Sciatic nerve (tissue), 2 donors: ENCODE data around the gene NR6A1. TPM values are rescaled to one million over a fixed set of nuclear protein-coding genes. Genes with fewer than 3 reads are reported as not detected.

Source experiments
- ATAC-seq: fragments of 200-7000 bp; cut with Tn5 transposase; one replicate; pipeline ENCODE4 v1.9.1; 2020; ENCODE audit warnings: mild to moderate bottlenecking, moderate library complexity
- DNase-seq: peaks from one replicate; pipeline ENCODE4 v3.0.0-alpha.2; 2020; ENCODE audit warnings: low spot score
- intact Hi-C: fragments of 100-400 bp; cut with DNase I; formaldehyde crosslinking; loops from one replicate; pipeline ENCODE4 v1.14.2; 2022
- total RNA-seq: library from RNA; stranded (reverse); fragmentation: NEBNext Ultra II Directional; extraction: Animal tissue kit (Norgen Biotek cat#: 25700); gene quantifications from one replicate; pipeline ENCODE4 v1.2.1, GENCODE V29; 2021
- donor health status: DM: no; HTN: no; CAD: no.
- donor health status: DM: no; HTN: no; CAD: no.

The NR6A1 gene
- total RNA-seq, 1 donor from 2014 or later, result 3.3 TPM

DNA sequence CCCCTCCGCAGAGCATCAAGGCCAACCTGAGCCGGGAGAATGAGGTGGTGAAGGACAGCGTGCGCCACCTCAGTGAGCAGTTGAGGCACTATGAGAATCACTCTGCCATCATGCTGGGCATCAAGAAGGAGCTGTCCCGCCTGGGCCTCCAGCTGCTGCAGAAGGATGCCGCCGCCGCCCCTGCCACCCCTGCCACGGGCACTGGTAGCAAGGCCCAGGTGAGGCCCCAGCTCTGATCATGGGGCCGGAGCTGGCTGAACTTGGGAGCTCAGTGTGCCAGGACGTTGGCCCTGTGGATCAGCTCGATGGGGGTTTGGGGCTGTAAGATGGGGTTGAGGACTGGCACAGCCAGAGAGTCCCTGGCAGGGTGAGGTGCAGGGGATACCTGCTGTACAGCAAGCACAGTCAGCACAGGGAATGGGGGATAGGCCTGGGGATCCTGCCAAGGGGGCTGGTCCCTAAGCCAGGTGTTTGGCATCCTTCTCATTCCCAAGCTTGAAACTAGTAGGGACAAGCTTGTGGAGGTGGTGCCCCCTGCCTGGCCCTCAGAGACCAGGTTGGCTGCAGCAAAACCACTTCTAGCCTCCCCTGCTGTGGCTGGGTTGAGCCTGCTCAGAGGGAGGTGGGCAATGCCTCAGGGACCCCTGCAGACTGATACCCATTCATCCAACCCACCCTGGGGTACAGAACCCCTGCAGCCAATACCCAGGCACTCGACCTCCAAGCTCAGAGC, 28.3 kb upstream of the NR6A1 start:
- intact Hi-C loops, result no loop called here
- ATAC-seq (no peak), DNase-seq (no peak)

DNA sequence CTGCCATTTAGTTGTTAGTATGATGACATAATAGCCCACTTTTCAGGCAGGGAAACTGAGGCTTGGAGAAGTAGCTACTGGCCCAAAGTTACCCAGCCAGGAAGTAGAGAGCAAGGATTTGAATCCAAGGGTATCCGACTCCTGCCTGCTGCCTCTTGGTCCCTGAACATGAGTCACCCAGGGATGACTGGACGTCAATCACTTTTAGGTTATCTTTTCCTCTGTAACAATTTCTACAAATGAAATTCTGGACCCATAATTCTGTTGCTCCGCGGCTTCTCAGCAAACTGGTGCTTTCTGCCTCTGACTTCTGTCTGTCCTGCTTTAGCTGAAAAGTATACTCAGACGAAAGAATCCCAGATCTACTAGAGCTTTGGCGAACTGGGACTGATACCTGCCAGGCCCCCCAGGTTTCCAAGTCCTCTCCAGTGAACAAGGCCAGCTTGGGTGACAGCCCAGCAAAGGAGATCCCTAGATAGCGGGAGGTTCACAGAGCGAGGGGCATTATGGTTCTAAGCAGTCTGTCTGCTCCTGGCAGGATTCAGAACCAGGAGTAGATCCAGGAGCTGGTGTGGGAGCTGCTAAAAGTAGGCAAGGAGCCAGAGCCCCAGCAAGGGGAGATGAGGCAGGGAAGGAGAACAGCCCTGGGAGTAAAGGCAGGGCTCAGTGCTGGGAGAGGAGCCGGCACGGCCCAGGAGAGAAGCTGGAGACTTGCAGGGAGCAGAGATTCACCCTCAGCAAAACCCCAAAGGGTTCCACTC, 26.4 kb upstream of the NR6A1 start:
- no peak for DNase-seq
- intact Hi-C loops, result no loop called here

DNA sequence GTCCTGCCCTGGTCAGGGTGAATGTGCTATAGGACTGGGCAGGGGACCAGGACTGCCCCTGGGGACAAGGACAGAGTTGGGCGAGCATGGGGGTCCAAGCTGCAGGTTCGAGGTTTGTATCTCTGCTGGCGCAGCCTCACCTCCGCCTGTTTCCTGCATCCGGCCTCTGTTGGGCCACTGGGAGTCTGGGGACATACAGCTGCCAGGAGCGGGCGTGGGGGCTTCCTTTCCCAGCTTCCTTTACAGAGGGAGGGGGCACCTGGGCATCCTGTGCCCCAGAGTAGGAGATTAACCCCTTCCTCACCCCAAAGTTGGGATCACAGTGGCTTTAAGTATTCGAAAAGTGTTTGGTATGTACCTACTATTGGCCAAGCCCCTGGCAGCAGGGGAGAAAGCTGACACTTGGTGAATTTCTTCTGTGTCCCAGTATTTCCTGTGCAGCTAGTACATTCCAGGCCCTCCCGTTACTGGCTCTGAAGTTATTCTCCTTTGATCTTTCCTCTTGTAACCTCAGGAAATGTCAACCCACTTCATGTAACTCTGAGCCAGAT, 24.8 kb upstream of the NR6A1 start:
- intact Hi-C loops, result no loop called here
- no peak for ATAC-seq

More for the DNA sequence above, 26.4 kb upstream of the NR6A1 start:
- ATAC-seq, result no peak

DNA sequence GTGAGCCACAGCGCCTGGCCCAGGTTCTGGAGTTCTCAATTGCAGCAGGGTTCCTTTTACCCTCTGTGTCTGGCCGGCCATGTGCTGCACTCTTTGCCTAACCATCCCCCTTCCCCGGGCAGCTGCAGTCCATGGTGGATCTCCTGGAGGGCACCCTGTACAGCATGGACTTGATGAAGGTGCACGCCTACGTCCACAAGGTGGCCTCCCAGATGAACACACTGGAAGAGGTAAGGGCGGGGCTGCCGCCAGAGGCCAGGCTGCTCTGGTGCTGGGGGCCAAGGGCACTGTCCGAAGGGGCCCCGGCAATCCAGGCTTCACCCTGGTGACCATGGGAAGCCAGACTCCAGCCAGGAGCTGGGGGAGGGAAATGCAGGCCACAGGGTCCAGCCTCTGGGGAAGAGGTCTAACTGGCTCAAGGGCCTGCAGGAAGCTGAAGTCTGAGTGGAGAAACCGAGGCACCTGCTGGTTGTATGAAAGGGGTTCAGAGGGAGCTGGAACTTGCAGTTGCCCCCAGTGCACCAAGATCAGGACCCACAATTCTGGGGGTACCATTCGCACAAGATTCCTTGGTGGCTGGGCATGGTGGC, 23.9 kb upstream of the NR6A1 start:
- ATAC-seq, result no peak
- intact Hi-C loops, result no loop called here
- DNase-seq, result no peak

More for the DNA sequence above, 24.8 kb upstream of the NR6A1 start:
- no peak for DNase-seq

DNA sequence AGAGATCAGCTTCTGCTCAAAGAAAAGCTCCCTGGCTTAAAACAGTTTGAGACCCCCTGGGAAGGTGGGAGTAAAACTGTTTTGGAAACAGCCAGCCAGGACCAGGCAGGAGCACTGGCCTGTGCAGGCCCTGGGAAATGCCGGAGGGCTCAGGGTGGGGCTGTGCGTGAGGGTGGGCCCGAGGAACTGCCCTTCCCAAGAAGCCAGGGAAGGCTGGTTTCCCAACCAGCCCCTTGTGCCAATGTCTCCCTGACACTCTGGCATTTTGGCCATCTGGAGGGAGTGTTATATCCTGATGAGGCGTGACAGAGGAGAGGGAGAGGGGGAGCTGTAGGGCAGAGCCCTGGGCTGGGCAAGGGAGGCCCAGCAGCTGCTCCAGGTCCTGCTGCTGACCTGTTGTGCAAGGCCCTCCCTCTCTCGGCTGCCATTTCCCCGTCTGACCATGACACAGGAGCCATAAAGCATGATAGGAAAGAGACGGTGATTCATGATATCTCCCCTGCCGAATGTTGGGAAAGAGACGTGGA, 22.0 kb upstream of the NR6A1 start:
- peak; percentile 79 for ATAC-seq
- intact Hi-C loops, result no loop called here
- no peak for DNase-seq

DNA sequence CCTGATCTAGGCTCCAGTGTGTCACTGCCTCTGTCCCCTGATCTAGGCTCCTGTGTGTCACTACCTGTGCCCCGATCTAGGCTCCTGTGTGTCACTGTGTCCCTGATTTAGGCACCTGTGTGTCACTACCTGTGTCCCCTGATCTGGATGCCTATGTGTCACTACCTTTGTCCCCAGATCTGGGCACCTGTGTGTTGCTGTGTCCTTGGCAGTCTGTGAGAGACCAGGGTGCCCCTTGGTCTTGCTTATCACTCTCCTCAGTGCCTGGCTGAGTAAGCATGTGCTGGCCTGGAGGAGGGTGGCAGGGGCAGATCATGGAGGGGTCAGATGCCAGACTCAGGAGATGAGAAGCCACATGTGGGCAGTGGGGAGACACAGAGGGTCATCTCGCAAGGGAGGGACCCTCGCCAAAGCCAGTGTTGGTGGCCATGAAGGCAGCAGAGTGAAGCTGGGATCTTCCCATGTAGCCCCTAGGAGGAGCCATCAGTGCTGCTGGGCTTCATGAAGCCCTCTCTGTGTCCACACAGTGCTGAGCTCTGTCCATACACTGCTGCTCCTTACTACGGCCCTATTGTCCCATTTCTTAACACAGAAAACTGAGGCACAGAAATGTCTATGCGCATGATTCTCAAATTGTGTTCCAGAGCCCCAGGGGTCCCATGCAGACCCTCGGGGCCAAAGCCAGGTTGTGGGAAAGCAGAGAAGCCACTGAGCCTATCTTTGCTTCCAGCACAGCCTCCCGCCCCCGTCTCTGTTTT, 21.3 kb upstream of the NR6A1 start:
- intact Hi-C loops, result no loop called here
- DNase-seq, result no peak
- ATAC-seq, result peak; percentile 11

DNA sequence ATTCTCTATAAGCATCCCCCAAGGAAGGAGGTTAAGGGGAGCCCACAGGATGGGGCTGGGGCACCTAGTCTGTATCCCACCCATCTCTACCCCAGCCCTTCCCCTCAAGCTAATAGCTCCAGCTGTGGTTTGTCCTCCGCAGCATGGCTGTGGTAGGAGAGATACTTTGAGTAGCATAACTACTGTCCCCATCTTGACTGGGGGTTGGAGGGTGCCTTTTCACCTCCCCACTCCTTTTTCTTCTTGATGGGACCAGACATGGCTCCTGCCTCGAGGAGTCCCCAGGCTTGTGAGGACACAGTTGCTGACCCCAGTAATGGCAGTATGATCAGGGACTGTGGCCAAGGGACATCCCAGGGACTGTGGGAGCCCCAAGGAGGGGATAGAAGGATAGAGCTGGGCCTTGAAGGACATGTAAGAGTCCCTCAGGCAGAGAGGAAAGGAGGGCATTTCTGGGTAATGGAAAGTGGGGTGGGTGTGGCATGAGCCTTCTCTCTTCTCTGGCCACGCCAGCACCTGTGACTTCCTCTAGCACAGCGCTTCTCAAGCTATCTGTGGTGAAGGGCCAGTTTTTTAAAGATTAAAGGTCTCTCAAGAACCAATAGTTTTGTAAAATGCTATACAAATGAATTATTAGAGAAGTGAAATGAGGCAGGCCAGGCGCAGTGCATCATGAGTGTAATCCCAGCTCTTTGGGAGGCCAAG, 19.8 kb upstream of the NR6A1 start:
- ATAC-seq (no peak), DNase-seq (peak; percentile 18)
- intact Hi-C loops, result no loop called here

DNA sequence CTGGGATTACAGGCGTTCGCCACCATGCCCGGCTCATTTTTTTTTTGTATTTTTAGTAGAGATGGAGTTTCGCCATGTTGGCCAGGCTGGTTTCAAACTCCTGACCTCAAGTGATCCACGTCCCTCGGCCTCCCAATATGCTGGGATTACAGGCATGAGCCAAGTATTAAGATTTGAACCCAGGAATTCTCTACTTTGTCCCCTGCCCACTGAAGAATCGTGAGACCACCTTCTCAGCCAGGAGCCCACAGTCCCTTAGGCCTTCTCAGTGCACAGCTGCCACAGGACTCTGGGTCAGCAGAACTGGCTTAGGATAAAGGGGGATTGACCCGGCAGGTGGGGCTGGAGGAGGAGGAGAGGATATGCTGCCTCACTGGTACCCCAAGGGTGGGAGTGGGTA, 19.2 kb upstream of the NR6A1 start:
- DNase-seq, result no peak
- intact Hi-C loops, result no loop called here
- no peak for ATAC-seq

DNA sequence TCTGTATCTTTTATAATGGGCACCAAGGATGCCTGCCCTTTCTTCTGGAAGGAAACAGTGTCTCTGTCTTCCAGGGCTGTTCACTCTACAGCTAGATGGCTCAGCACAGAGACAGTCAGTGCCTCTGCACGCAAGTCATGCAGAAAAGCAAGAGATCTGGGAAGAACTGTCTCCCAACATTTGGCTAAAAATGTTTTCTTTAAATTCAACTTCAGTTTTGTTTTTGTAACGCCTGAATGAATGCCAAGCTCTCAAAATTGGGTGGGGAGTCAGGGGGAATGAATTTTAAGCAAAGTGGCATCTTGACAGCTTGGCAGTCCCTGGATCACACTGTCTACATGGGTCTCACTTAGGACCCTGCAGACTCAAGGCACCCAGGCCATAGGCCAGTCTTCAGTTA, 18.4 kb upstream of the NR6A1 start:
- DNase-seq (no peak), ATAC-seq (no peak)
- intact Hi-C loops, result no loop called here

DNA sequence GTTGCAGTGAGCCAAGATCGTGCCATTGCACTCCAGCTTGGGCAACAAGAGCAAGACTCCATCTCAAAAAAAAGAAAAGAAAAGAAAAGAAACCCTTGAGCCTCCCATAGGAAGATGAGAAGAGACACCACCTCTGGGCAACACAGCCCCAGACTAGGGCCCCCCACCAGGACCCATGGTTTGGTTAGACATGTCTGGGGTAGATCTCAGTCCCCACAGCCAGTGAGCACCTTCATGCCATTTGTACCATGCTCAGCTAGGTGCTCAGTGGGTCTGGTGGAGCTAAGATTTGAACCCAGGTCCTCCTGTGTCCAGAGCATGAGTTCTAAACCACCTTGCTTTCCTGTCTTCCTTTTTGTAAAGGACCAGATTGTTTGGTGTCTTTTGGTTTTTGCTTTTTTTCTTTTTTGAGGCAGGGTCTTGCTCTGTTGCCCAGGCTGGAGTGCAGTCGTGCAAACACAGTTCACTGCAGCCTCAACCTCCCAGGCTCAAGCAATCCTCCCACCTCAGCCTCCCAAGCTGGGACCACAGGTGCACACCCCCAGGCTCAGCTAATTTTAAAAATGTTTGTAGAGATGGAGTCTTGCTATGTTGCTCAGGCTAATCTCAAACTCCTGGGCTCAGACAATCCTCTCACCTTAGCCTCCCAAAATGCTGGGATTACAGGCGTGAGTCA, 17.6 kb upstream of the NR6A1 start:
- intact Hi-C loops, result no loop called here
- ATAC-seq (no peak), DNase-seq (peak; percentile 22)

DNA sequence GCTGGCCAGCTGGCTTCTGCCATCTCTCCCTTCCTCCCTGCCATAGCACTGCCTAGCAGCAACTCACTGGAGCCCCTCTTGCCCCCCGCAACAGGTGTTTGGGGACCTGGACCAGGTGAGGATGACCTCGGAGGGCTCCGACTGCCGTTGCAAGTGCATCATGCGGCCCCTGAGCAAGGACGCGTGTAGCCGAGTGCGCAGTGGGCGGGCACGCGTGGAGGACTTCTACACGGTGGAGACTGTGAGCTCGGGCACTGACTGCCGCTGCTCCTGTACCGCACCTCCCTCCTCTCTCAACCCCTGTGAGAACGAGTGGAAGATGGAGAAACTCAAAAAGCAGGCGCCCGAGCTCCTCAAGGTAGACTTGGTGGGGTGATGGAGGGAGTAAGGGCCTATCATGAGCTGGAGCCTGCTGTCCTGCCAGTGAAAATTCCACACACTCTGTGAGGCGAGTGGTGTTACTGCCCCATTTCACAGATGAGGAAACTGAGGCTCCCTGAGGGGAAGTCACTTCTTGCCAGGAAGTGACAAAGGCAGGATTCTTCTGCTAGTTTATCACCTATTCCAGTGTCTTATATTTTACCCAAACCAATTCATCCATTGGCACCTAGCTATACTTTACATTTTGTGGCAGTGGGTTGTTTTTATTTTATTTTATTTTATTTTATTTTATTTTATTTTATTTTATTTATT, 15.9 kb upstream of the NR6A1 start:
- intact Hi-C loops, result no loop called here
- DNase-seq (peak; percentile 55), ATAC-seq (no peak)

DNA sequence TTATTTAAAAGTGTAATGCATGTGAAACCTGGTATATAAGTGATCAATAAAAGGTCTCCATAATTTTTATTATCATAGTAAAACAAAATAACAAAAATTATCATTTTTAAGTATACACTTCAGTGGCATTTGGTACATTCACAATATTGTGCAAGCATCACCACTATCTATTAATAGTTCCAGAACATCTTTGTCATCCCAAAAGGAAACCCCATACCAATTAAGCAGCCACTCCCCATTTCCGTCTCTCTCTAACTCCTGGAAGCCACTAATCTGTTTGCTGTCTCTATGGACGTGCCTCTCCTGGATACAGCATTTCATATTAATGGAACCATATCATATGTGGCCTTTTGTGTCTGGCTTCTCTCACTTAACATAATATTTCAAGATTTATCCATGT, 13.4 kb upstream of the NR6A1 start:
- ATAC-seq (peak; percentile 74), DNase-seq (no peak)
- intact Hi-C loops, result no loop called here

DNA sequence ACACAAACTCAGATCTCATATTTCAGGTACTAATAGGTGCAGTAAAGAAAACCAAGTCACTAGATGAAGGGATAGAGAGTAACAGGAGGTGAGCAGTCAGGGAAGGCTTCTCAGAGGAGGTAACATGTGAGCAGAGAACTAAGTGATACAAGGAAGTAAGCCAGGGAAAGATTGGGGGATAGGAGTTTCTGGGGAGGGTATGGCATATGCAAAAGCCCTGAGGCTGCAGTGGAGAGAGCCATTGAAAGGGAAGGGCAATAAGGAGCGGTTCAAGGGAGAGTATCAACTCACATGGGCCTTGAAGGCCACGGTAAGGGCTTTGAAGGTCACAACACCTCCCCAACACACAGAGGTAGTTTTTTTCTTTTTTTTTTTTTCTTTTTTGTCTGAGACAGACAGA, 12.7 kb upstream of the NR6A1 start:
- ATAC-seq (no peak), DNase-seq (peak; percentile 25)

DNA sequence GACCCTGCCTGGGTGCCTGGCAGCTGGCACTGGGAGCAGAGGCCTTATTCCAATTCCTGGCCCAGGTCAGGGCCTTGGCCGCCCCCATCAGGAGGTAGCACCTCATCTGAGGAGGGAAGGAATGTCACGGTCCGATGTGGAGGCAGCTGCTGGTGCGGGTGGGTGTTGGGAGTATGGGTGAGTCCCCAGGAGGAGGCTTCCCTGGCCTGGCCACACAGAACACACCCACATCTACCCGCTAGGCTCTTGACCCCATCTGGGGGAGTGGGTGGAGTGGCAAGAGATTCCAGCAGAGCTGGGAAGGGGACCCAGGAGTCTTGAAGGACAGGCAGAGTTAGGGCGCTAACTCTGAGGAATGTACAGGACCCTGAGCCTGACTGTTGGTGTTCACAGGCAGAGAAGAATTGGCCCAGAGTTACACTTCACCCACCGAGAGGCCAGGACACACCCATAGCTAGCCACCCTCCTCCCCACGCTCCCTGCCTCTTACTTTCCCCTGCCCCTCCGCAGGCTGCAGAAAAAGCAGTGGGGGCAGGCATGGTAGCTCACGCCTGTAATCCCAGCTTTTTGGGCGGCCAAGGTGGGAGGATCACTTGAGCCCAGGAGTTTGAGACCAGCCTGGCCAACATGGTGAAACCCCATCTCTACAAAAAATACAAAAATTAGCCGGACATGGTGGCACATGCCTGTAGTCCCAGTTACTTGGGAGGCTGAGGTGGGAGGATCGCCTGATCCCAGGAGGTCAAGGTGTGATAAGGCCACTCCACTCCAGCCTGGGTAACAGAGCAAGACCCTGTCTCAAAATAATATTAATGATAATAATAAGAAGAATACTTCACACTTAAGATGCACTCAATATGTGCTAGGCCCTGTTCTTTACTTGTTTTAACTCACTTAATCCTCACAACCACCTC, 11.8 kb upstream of the NR6A1 start:
- peak; percentile 58 for DNase-seq
- no peak for ATAC-seq
- intact Hi-C loops, result no loop called here

More for the DNA sequence above, 12.7 kb upstream of the NR6A1 start:
- intact Hi-C loops, result no loop called here

DNA sequence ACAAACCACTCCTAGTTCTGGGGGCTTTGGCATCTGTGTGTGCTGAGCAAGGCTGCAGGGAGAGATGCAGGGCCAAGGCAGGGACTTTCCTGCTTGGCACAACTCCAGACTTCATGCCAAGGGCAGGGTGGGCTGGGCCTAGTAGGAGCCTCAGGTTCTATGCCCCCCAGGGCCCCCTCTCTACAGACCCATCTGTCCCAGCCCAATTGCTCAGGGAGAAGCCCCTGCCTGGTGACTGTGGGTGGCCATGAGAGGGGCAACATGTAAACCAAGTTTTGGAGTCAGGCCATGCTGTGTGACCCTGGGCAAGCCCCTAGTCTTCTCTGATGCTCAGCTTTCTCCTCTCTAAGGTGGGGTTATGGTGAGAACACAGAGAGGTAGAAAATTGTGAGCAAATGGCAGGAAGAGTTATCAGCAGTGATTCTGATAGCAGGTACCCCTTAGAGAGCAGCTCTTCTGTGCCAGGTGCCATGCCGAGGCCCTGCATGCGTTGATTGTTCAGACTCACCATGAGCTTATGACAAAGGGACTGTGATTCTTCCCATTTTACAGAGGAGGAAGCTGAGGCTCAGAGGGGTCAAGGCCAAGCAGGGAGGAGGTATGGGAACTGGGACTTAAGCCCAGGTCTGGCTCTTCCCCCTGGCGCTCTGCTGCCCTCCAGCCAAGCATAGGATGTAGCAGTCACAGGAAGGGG, 11.0 kb upstream of the NR6A1 start:
- ATAC-seq (no peak), DNase-seq (peak; percentile 55)
- intact Hi-C loops, result no loop called here

DNA sequence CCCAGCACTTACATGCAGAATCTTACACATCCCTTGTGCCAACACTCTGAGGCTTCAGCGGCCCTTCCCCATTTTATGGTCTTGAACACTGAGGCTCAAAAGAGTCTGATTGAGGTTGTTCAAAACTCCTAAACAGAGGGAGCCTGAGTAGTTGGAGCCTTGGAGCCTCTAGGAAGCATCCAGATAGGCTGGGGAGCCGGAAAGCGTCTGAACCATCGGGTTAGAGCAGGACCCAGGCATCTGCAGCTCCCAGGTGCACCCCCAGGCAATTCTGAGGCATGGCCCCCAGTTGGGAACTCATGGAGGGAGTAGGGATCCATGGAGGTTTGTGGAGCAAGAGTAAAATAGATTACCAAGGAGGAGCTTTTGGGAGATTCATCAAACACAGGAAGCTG, 9.6 kb upstream of the NR6A1 start:
- peak; percentile 51 for DNase-seq
- no peak for ATAC-seq
- intact Hi-C loops, result no loop called here
